Stimulated activated CD4-positive, alpha-beta T cell treated with anti-CD3 and anti-CD28 coated beads, TNF-alpha, amount 100 ng/mL, for 24 hours (primary cell): ENCODE results near the gene COL7A1.
"Not testable (repeated sequence)": the region's sequence is repeated elsewhere in the genome, so short reads cannot be mapped to it uniquely, and the experiment has no call there.

ENCODE experiments used
- DNase-seq, 3 experiments: peaks; one replicate each; pipeline ENCODE4 v3.0.0-alpha.2; 2020; ENCODE audit warnings: low read depth in 3 of 3

The COL7A1 gene

GRCh38 chr3:48563382-48563918 is 31.7 kb downstream of the COL7A1 start, which contains the start of gene UCN2:
Gene UCN2 (minus strand): TSS chr3:48563781. CDS start chr3:48563124, 657 bp downstream.
- DNase-seq: no peak

DNA sequence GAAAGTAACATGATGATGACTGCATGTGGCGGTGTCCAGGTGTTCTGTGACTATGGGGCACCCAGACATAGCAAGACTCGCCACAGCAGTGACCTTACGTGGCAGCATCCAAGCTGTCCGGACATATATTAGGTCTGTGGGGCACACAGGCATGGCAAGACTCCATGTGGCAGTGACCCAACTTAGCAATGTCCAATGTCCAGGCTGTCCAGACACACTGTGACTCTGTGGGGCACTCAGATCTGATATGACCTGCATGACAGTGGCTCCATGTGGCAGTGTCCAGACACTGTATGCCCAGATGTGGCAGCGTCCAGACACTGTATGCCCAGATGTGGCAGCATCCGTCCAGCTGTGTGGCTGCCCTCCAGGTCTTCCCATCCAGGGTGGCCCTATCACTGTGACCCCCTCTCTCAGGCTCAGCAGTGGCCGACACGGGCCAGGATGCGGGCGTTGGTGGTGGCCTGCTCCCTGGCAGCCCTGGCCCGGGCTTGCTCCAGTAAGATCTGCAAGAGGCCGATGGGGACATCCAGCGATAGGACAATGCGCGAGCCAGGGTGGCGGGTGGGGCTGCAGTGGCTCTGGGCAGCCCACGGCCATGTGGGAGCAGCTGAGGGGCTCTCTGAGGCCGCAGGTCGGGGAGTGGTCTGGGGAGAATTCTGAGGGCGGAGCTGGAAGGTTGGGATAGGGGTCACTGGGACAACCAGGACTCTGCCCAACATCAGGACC is 32.6 kb downstream of the COL7A1 start:
- DNase-seq: no peak

- no peak for DNase-seq
Observed at GRCh38 chr3:48561045-48561736, 33.9 kb downstream of the COL7A1 start.

GRCh38 chr3:48560648-48561018 is 34.5 kb downstream of the COL7A1 start:
- DNase-seq: no peak

DNA sequence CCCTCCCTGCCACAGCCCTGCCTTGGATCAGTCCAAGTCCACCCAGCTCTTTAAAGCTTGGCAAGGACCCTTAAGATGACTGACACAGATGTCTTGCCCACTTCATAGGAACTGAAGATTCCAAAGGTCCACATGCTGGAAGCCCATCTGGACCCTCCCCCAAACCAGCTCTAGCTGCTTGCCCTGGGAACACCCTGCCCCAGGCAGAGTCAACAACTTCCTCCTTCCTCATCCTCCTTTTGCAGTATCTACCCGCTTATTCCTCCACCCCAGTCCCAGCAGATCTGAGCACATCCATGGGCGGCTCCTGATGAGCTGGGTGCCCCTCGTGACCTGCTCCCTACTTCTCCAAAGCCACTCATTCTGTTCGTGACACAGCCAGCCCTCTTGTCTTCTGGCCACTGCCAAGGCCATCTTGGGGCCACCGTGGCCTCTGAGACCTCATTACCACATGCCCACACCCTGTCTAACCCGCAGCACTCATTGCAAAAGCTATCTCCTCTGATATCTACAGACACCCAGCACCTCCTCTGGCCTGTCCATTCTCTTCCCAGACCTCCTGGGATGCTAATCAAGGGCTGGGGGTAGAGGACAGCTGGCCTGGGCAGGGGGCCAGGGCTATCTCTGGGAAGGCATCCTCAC is 36.5 kb downstream of the COL7A1 start:
- DNase-seq: no peak

- peak; percentile 98 to 99 (median 99) for DNase-seq
Observed at GRCh38 chr3:48556796-48557626, 38.1 kb downstream of the COL7A1 start, which contains the start of gene PFKFB4. Gene PFKFB4 (minus strand): TSS chr3:48556803. CDS start chr3:48556777, 26 bp downstream.

DNA sequence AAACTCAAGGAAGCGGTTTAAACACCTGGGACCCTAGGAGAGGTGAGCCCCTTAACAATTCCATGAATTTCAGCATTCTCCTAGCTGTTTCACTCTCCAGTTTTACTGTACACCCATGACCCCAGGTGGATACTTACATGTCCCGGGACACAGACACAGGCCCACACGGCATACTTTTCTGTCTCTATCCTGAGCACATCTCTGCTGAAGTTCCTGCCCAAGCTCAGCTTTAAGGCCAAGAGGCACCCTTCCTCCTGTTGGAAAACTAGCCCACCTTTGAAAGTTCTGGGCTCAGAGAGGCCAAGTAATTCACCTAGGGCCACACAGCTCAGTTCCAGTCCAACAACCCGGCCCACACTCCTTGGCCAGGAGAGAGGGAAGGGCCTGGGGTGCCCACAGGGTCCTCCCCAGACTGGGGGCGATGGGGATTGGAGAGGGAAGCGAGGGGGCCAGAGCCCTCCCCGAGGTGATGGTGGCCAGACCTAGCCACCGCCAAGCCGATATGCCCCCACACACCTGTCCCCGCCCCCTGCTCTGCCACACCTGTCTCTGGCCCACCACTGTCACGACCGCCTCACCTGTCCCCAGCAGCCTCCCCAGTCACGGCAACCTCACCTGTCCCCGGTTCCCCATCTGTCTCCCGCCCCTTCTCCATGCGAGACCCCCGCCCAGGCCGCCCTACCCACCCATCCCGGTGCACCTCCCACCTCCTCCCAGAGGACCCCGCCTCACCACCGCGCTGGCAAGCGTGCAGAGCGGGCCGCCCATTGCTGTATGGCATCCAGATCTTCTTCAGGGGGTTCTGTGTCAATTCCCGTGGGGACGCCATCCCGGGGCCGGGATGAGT is 39.0 kb downstream of the COL7A1 start:
- DNase-seq: no peak

DNA sequence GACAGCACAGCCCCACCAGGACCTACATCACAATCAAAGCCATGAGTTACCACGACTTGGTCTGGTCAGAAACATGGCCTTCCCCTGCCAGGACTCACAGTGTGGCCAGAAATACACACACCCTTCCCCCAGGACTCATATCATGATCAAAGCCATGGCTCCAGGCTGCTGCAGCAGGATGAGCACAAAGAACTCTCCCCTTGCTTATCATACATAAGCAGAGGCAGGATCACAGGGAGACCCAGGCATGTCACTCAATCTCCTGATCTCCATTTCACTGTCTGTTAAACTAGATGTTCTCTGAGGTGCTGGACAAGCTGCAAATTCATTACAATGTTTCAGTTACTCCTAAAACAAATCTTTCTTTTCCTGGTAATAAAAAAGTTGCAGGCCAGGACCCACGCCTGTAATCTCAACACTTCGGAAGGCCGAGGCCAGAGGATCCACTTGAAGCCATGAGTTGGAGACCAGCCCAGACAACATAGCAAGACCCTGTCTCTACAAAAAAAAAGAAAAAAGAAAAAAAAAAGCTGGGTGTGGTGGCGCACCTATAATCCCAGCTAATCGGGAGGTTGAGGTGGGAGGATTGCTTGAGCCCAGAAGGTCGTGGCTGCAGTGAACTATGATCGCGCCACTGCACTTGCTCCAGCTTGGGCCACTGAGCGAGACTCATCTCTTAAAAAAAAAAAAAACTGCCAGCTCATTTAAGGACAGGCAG is 39.7 kb downstream of the COL7A1 start:
- no peak for DNase-seq

DNA sequence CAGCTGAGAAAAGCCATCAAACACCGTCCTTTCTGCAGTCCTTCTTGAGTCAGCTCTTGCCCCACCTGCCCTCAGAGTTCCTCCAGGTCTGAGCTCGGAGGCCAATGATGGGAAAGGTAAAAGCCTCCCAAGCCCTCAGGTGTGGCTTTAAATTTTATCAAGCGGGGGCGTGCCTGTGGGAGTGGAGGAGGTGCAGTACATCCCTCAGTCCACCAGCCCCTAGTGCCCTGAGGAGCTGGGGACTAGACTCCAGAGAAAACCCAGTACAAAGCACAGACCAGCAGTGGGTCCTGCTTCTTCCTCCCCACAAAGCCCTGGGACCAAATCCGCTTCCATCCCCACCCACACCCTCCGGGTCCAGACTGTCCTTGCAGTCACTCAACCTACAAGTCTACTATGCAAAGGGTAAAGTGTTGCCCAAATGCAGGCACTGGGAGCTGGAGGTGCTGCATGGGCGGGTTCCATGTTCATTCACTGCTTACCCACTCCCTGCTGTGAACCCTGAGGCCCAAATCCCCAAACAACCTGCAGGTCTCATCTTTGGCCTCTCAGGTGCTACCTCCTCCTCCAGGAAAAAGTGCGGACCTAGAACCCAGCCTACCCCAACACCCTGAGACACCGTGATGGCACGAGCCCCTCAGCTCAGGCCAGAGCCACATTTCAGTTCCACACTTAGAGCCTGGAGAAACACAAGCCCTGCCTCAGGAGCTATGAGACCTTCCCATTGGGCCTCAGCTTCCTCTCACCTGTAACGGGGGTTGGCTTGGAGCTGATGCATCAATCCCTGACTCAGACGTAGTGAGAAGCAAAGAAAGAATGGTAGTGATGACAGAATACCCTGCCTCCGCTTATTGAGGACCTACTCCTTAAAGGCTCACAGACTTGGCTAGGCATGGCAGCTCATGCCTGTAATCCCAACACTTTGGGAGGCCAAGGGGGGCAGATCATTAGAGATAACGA is 41.0 kb downstream of the COL7A1 start:
- DNase-seq: no peak

DNA sequence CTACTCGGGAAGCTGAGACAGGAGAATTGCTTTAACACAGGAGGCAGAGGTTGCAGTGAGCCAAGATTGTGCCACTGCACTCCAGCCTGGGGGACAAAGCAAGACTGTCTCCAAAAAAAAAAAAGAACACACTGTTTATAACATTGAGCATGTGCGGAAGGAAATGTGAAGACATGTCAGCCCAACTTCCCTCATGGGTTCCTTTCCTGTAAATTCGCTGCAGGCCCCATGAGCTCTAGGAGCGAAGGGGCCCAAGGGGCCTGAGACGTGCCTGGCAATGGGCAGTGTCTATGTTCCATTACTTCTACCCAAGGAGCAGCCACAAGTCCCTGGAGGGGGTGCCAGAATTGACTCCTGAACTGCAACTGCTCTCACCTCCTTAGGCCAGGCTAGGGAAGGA is 41.8 kb downstream of the COL7A1 start:
- no peak for DNase-seq

GRCh38 chr3:48552111-48552951 is 42.8 kb downstream of the COL7A1 start:
- DNase-seq: no peak

- not testable (repeated sequence) for DNase-seq
Observed at GRCh38 chr3:48551651-48552050, 43.5 kb downstream of the COL7A1 start.

- peak; percentile 70 to 83 (median 82) for DNase-seq
Observed at GRCh38 chr3:48548729-48549705, 46.1 kb downstream of the COL7A1 start.

DNA sequence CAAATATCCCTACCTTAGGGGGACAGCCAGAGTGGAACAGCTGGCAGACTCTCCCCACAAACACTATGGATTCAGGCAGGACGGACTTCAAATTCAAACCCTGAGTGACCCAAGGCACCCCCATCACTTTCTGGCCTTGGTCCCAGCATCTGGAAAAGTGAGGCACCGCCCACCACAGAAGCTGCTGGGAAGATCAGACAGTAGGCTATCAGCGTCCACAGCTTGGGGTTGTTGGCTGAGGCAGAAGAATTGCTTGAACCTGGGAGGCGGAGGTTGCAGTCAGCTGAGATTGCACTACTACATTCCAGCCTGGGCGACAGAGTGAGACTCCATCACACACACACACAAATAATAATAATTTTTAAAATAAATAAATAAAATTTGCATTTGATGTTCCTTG is 47.0 kb downstream of the COL7A1 start:
- DNase-seq: no peak

- DNase-seq: no peak
Observed at GRCh38 chr3:48546203-48546829, 48.8 kb downstream of the COL7A1 start.

- DNase-seq: no peak
Observed at GRCh38 chr3:48544141-48544540, 51.0 kb downstream of the COL7A1 start.
